Spinal cord (tissue), 10 donors: ENCODE measurements around the gene SYT9. TPM values are rescaled to one million over a fixed set of nuclear protein-coding genes. Genes with fewer than 3 reads are reported as not detected.
A peak's percentile ranks its signal among the peaks of the same experiment; 100 is the strongest.

Experiments used
- DNase-seq, 6 donors: peaks; one replicate each; pipeline versions ENCODE4 v3.0.0 to v3.0.0-alpha.2; 2013 to 2015; ENCODE audit warnings: low spot score in 6 of 6, low read depth in 4 of 6
- H3K27ac ChIP-seq: one replicate; pipeline ENCODE4 v1.5.1; 2013; ENCODE audit warnings: low read depth, low read length, control low read depth
- H3K27me3 ChIP-seq: one replicate; pipeline ENCODE4 v1.6.1; 2013; ENCODE audit warnings: low read length; ENCODE audit not compliant: control insufficient read depth, insufficient read depth
- H3K36me3 ChIP-seq: one replicate; pipeline ENCODE4 v1.6.1; 2013; ENCODE audit warnings: low read length; ENCODE audit not compliant: control insufficient read depth, insufficient read depth
- H3K4me1 ChIP-seq: one replicate; pipeline ENCODE4 v1.6.1; 2013; ENCODE audit warnings: low read length; ENCODE audit not compliant: control insufficient read depth, insufficient read depth
- H3K4me3 ChIP-seq: one replicate; pipeline ENCODE4 v1.5.1; 2013; ENCODE audit warnings: low read depth, low read length, control low read depth
- H3K9me3 ChIP-seq: one replicate; pipeline ENCODE4 v1.6.1; 2013; ENCODE audit warnings: low read length; ENCODE audit not compliant: control insufficient read depth, insufficient read depth
- WGBS: methylation state at CpG from one replicate; pipeline ENCODE4 v1.1.5; 2013; ENCODE audit warnings: missing lambda C conversion rate; ENCODE audit not compliant: insufficient coverage; 5-methylcytosine and 5-hydroxymethylcytosine counted together
- polyA plus RNA-seq, 2 donors: library from polyadenylated mRNA; unstranded; fragments of 120-200 nt; gene quantifications; one replicate each; pipeline ENCODE4 v1.2.1, GENCODE V29; 2013; ENCODE audit not compliant: insufficient read length in 2 of 2
- total RNA-seq, 2 donors: library from RNA; depleted of rRNA in 1 of 2; stranded (reverse); fragments of 120-200 nt in 1 of 2; fragments of >200 nt in 1 of 2; gene quantifications; one replicate each; pipeline versions ENCODE4 v1.2.3 to v1.2.4, GENCODE V29; 2013 to 2014
- donor health status: healthy.

SYT9 gene
- total and polyA plus RNA-seq, 4 donors: 10.1 to 22.5 (median 14.6) TPM

DNA sequence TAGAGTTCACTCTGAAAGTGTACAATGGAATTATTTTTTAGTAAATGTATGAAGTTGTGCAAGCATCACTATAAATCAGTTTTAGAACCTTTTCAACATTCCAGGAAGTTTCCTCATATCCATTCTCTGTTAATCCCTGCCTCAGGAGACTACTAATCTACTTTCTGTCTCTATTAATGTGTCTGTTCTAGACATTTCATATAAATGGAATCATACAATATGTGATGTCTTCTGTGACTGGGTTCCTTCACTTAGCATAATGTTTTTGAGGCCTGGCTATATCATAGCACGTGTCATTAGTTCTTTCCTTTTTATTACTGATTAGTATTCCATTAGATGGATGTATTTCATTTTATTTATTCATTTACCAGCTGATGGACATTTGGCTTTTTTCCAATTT lies 17.1 kb downstream of the SYT9 start:
- Histone ChIP-seq H3K4me3 (no peak overlapping the region), H3K36me3 (no peaks in the 10 kb centered on the region), H3K4me1 (no peaks in the 10 kb centered on the region), H3K27me3 (no peaks in the 10 kb centered on the region), H3K9me3 (no peaks in the 10 kb centered on the region), H3K27ac (no peak overlapping the region)
- WGBS: no CpG with 5 or more reads among the region's 1 CpG
- DNase-seq: no peak

DNA sequence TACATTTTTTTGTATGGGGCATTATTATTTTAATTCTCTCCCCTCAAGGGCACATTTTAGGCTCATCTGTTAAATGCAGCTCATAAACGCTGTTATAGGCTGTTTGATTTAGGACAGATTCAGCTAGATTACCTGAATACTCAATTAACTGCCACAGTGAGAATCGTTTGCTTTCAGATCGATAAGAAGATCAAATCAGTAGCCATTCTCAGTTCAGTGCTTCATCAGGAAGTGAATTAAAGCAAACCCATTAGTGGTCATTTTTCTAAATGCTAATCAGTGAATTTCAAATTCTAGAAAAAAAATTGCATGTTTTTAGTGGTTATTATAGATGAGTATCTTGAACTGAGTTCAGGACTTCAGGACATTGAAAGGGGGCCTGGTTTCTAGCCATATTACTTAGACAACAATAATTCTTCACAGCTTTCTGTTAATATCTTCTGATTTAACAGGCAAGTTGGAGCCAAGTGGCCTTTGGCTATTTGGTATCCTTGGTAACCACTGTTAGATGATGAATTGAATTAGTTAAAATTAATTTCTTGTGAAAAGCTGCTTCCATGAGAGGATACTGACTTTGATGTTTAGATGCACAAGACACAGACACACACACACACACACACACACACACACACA lies 18.6 kb downstream of the SYT9 start:
- H3K4me1 ChIP-seq: no peaks in the 10 kb centered on the region
- no peaks in the 10 kb centered on the region for H3K9me3 ChIP-seq
- peak in 1 of 6 donors; percentile 32 for DNase-seq
- no peaks in the 10 kb centered on the region for H3K36me3 ChIP-seq
- no peak overlapping the region for H3K27ac ChIP-seq
- no peaks in the 10 kb centered on the region for H3K27me3 ChIP-seq
- H3K4me3 ChIP-seq: no peak overlapping the region
- no CpG with 5 or more reads among the region's 3 CpGs for WGBS

DNA sequence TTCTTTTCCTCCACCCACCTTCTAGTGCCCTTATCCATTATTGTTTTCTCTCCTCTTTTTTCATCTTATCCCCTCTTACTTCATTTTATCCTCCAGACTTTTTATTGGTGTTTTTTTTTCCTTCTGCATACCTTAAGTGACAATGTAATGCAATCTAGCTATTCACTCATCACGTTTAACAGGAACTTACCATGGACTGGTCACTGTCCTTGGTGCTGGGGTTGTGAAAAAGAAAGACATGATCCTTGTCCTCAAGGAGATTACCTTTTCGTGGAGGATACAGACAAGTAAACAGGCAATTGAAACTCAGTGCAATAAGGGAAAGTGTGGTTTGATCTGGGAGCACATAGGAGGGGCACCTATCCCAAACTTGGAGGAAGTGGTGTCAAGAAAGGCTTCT lies 20.7 kb downstream of the SYT9 start:
- no peak overlapping the region for H3K4me3 ChIP-seq
- H3K27me3 ChIP-seq: no peaks in the 10 kb centered on the region
- H3K36me3 ChIP-seq: no peaks in the 10 kb centered on the region
- DNase-seq: no peak
- H3K9me3 ChIP-seq: no peaks in the 10 kb centered on the region
- no peaks in the 10 kb centered on the region for H3K4me1 ChIP-seq
- WGBS: 100% methylated on average over 1 of the region's 2 CpGs
- no peak overlapping the region for H3K27ac ChIP-seq

DNA sequence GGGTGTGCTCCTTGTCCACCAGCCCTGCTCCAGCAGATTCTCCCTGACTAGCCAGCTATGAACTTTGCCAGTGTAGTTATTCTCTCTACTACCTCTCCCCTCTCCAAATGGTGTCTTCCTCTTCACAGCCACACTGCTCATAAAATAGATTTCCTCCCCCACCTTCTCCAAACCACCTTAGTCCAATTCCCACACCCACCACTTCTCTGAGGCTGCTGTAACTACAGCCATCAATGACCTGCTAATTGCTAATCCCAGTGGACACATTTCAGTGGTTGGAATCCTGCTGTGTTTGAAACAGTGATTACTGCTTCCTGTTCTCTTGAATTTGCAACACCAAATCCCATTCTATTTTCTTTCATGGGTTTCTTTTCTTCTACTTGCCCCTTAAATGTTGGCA lies 23.4 kb downstream of the SYT9 start:
- no peaks in the 10 kb centered on the region for H3K4me1 ChIP-seq
- no peaks in the 10 kb centered on the region for H3K9me3 ChIP-seq
- H3K27ac ChIP-seq: no peak overlapping the region
- DNase-seq: no peak
- H3K27me3 ChIP-seq: no peaks in the 10 kb centered on the region
- no peaks in the 10 kb centered on the region for H3K36me3 ChIP-seq
- no peak overlapping the region for H3K4me3 ChIP-seq

DNA sequence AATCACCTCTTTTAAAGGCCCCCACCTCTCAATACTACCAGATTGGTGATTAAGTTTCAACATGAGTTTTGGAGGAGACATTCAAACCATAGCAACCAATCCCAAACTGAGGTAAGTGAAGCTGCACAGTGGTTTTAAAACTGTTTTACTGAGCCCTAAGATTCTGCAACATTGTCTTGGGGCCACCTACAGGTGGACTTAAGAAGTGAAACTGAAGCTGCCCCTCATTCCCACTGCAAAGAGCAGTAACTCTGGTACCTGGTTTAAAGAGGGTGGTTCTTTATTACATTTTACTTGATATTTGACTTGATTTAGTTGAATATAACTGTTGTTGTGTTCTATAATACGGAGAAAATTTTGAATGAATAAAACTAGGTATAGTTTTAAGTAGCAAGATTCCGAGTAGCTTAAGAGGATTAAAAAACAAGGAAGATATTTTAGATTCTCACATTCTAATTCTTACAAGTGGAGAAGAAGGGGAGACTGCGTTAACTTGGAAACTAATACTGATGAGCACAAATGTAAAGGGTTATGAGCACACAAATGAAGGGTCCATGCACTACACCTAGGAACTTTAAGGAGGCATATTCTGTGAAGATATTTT lies 26.7 kb downstream of the SYT9 start:
- H3K4me1 ChIP-seq: no peaks in the 10 kb centered on the region
- no peak overlapping the region for H3K4me3 ChIP-seq
- H3K36me3 ChIP-seq: no peaks in the 10 kb centered on the region
- H3K27ac ChIP-seq: no peak overlapping the region
- WGBS: no CpG with 5 or more reads among the region's 3 CpGs
- peak in 2 of 6 donors; percentile 31 to 48 for DNase-seq
- no peaks in the 10 kb centered on the region for H3K9me3 ChIP-seq
- no peaks in the 10 kb centered on the region for H3K27me3 ChIP-seq

DNA sequence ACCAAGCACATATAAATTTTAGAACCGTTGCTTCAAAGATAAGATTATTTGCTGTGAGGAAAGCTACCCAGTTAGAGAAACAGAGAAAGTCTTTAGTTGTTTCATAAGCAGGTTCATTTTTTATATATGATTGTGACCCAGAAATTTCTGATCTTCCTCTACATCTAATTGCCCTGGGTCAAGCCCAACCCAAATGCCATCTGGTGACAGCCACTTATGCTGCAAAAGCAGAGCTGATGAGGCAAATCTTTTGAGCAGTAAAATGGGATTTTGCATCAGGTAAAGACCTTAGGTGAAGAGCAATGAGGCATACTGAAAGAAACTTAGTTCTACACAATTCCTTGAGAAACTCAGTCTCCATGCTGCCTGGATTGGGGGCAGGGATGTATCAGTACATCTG lies 28.0 kb downstream of the SYT9 start:
- no peak overlapping the region for H3K4me3 ChIP-seq
- no peak overlapping the region for H3K27ac ChIP-seq

DNA sequence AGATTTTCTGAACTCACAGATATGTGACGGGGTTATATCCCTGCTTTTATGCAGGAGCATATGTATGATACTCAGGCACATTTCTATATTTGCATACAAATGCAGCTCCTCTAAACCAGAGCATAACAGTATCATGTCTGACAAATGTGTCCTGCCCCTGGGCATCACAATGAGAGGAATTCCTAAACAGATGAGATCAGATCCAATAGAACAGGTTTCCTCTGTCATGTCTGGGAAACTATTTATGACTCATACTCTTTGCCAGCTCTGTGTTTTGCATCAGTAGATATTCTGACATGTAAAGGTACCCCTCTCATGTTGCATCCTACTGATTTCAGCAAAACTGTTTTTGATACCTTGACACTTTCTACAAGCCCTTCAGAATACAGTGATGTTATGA lies 29.4 kb downstream of the SYT9 start:
- Histone ChIP-seq H3K27ac (no peak overlapping the region), H3K9me3 (no peaks in the 10 kb centered on the region), H3K4me3 (no peak overlapping the region), H3K36me3 (no peaks in the 10 kb centered on the region), H3K4me1 (no peaks in the 10 kb centered on the region), H3K27me3 (no peaks in the 10 kb centered on the region)
- no CpG with 5 or more reads among the region's 1 CpG for WGBS
- peak in 1 of 6 donors; percentile 19 for DNase-seq

More for the DNA sequence above, 28.0 kb downstream of the SYT9 start:
- WGBS: no CpG with 5 or more reads among the region's 1 CpG
- no peak for DNase-seq
- Histone ChIP-seq H3K9me3 (no peaks in the 10 kb centered on the region), H3K4me1 (no peaks in the 10 kb centered on the region), H3K27me3 (no peaks in the 10 kb centered on the region), H3K36me3 (no peaks in the 10 kb centered on the region)

DNA sequence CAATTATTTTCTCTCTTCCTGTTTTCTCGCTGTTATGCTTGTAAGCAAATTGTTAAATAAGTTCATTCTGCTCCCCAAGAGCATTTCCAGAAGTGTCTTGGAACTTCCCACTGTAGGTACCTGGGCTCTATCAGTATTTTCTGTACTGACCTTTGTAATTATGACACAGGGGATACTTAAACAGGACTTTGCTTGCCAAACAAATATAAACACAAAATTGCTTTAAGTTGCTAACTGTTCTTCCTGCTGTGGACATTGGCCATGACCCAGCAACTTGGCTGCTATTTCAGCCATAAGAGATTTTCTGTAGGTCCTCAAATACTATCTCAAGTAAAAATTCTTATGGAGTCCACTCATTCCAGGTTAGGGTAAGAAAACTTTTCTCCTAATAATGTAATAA lies 30.1 kb downstream of the SYT9 start:
- no peak overlapping the region for H3K4me3 ChIP-seq
- H3K9me3 ChIP-seq: no peaks in the 10 kb centered on the region
- H3K36me3 ChIP-seq: no peaks in the 10 kb centered on the region
- WGBS: no CpG with 5 or more reads among the region's 1 CpG
- no peaks in the 10 kb centered on the region for H3K4me1 ChIP-seq
- no peak overlapping the region for H3K27ac ChIP-seq
- no peaks in the 10 kb centered on the region for H3K27me3 ChIP-seq
- no peak for DNase-seq

DNA sequence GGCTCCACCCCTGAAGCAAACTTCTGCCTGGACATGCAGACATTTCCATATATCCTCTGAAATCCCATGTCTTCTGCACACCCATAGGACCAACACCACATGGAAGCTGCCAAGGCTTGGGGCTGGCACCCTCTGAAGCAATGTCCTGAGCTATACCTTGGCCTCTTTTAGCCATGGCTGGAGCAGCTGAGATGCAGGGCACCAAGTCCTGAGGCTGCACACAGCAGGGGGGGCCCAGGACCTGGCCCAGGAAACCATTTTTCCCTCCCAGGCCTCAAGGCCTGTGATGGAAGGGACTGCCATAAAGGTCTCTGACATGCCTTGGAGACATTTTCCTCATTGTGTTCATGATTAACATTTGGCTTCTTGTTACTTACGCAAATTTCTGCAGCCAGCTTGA lies 34.5 kb downstream of the SYT9 start:
- no peak overlapping the region for H3K27ac ChIP-seq
- 92% methylated on average over 1 of the region's 1 CpG for WGBS
- no peaks in the 10 kb centered on the region for H3K9me3 ChIP-seq
- H3K36me3 ChIP-seq: no peaks in the 10 kb centered on the region
- H3K27me3 ChIP-seq: no peaks in the 10 kb centered on the region
- no peaks in the 10 kb centered on the region for H3K4me1 ChIP-seq
- DNase-seq: no peak
- no peak overlapping the region for H3K4me3 ChIP-seq

DNA sequence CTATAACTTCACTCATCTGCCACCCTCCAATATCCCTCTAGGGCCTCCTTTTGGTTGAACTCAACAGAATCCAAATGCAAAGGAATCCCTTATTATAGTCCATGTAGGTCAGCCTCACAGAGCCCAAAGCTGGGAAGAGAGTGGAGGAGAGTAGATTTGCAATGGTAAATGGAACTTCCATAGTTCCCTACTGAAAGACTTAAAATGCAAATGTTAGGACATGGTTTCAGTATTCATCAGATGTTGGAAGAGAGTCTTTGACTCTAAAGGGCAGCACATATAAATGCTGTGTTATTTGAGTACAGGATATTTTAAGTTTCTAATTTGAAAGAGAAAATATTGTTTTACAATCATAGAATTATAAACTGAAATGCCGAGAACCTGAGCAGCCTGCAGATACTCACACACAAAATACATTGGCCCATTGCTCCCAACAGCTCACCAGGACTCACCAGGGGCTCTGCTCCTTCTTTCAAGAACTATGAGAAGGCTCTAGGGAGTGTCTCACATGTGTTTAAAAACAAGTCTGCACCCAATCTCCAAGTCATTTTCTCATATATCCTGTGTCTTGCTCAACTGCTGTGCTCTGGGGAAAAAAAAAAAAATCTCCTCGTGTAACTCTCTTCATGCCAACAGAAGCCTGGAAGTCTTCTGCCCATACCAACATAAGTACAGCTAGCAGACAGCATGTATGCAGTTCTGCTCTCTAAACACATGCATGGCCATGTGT lies 39.6 kb downstream of the SYT9 start:
- WGBS: no CpG with 5 or more reads among the region's 2 CpGs

More for the DNA sequence above, 39.6 kb downstream of the SYT9 start:
- Histone ChIP-seq H3K4me1 (no peaks in the 10 kb centered on the region), H3K4me3 (no peak overlapping the region), H3K9me3 (no peaks in the 10 kb centered on the region), H3K27me3 (no peaks in the 10 kb centered on the region), H3K27ac (no peak overlapping the region), H3K36me3 (no peaks in the 10 kb centered on the region)
- DNase-seq: no peak
